HEK293T (cell line): ENCODE data around the gene ZBTB7B.

ENCODE experiments used
- BHLHE40 ChIP-seq: fragments of 450-650 bp; IDR thresholded peaks from 2 replicates; pipeline ENCODE4 v1.6.1; 2016; ENCODE audit warnings: mild to moderate bottlenecking, moderate library complexity, borderline replicate concordance
- CTBP1 ChIP-seq: fragments of 450-650 bp; IDR thresholded peaks from 2 replicates; pipeline ENCODE4 v1.6.1; 2016; ENCODE audit warnings: borderline replicate concordance
- ELF4 ChIP-seq: fragments of 450-650 bp; IDR thresholded peaks from 2 replicates; pipeline ENCODE4 v1.6.1; 2017; ENCODE audit warnings: antibody characterized with exemption
- FOXA1 ChIP-seq: fragments of 450-650 bp; IDR thresholded peaks from 2 replicates; pipeline ENCODE4 v1.6.1; 2016; ENCODE audit warnings: mild to moderate bottlenecking
- FOXK2 ChIP-seq: fragments of 450-650 bp; IDR thresholded peaks from 2 replicates; pipeline ENCODE4 v1.6.1; 2016; ENCODE audit warnings: mild to moderate bottlenecking
- FOXM1 ChIP-seq: fragments of 450-650 bp; IDR thresholded peaks from 2 replicates; pipeline ENCODE4 v1.6.1; 2017; ENCODE audit warnings: mild to moderate bottlenecking, borderline replicate concordance
- HDGF ChIP-seq: fragments of 450-650 bp; IDR thresholded peaks from 2 replicates; pipeline ENCODE4 v1.6.1; 2017; ENCODE audit warnings: antibody characterized with exemption, borderline replicate concordance
- NFRKB ChIP-seq: fragments of 450-650 bp; IDR thresholded peaks from 2 replicates; pipeline ENCODE4 v1.6.1; 2016; ENCODE audit warnings: mild to moderate bottlenecking, moderate library complexity
- SP1 ChIP-seq: fragments of 450-650 bp; IDR thresholded peaks from 2 replicates; pipeline ENCODE4 v1.6.1; 2017
- SUZ12 ChIP-seq: fragments of 450-650 bp; IDR thresholded peaks from 2 replicates; pipeline ENCODE4 v1.6.1; 2016; ENCODE audit warnings: mild to moderate bottlenecking
- ZNF384 ChIP-seq: fragments of 450-650 bp; IDR thresholded peaks from 2 replicates; pipeline ENCODE4 v1.6.1; 2016

- TF ChIP-seq NFRKB (no peak), HDGF (peak; percentile 25; the same call in 1 of the 2 replicates), ELF4 (no peak), FOXA1 (no peak), FOXM1 (no peak), BHLHE40 (no peak), FOXK2 (no peak), CTBP1 (no peak), SUZ12 (no peak), ZNF384 (no peak), SP1 (no peak)
Observed at GRCh38 chr1:155012026-155012546, 9.5 kb downstream of the ZBTB7B start.
